Transverse colon (tissue), 4 donors: ENCODE measurements around the gene CEP152. TPM values are rescaled to one million over a fixed set of nuclear protein-coding genes. Genes with fewer than 3 reads are reported as not detected.

Experiments
- DNase-seq: peaks from one replicate; pipeline ENCODE4 v3.0.0-alpha.2; 2019
- H3K27ac ChIP-seq, 4 donors: fragments of 200-600 bp; sonication (generic); 2 replicates each; pipeline ENCODE4 v1.5.1; 2016 to 2018; ENCODE audit warnings: inconsistent platforms in 4 of 4
- H3K27me3 ChIP-seq: fragments of 200-600 bp; sonication (generic); 2 replicates; pipeline ENCODE4 v1.5.1; 2017; ENCODE audit warnings: inconsistent platforms
- H3K36me3 ChIP-seq, 4 donors: fragments of 200-600 bp; sonication (generic); 2 replicates each; pipeline ENCODE4 v1.5.1; 2017 to 2019; ENCODE audit warnings: inconsistent platforms in 4 of 4
- H3K4me1 ChIP-seq, 4 donors: fragments of 200-600 bp; sonication (generic); 2 replicates each; pipeline ENCODE4 v1.5.1; 2017 to 2020; ENCODE audit warnings: inconsistent platforms in 4 of 4
- H3K4me3 ChIP-seq, 4 donors: fragments of 200-600 bp; sonication (generic); 1 replicate in 1 of 4; 2 replicates in 3 of 4; pipeline versions ENCODE4 v1.5.1 to v1.6.1; 2017 to 2019; ENCODE audit warnings: inconsistent platforms in 4 of 4
- H3K9me3 ChIP-seq, 2 donors: fragments of 200-600 bp; sonication (generic); 2 replicates each; pipeline ENCODE4 v1.5.1; 2017 to 2019; ENCODE audit warnings: inconsistent platforms in 2 of 2
- CTCF ChIP-seq, 5 experiments: fragments of 200-600 bp in 3 of 5; fragments of 450-650 bp in 2 of 5; sonication (generic) in 3 of 5; IDR thresholded peaks; 1 replicate in 2 of 5; 2 replicates in 3 of 5; pipeline ENCODE4 v1.5.1; 2016 to 2017; ENCODE audit warnings: antibody characterized with exemption in 5 of 5, inconsistent platforms in 3 of 5, mild to moderate bottlenecking in 2 of 5, moderate library complexity in 1 of 5
- EP300 ChIP-seq: sonication (generic); formaldehyde crosslinking; IDR thresholded peaks from one replicate; pipeline ENCODE4 v1.6.1; 2017; ENCODE audit warnings: antibody characterized with exemption, low read depth
- POLR2A ChIP-seq: fragments of 450-650 bp; IDR thresholded peaks from one replicate; pipeline ENCODE4 v1.6.1; 2016; ENCODE audit warnings: antibody characterized with exemption, mild to moderate bottlenecking, moderate library complexity
- POLR2AphosphoS5 ChIP-seq, 3 donors: sonication (generic); formaldehyde crosslinking; IDR thresholded peaks; one replicate each; pipeline ENCODE4 v1.6.1; 2016; ENCODE audit warnings: antibody characterized with exemption in 3 of 3
- WGBS, 2 donors: methylation state at CpG; one replicate each; pipeline ENCODE4 v1.1.5; 2018; ENCODE audit warnings: low coverage in 1 of 2; 5-methylcytosine and 5-hydroxymethylcytosine counted together
- in situ Hi-C, 4 donors: fragments of 200-750 bp; cut with MboI; loops; one replicate each; pipeline versions ENCODE4 v1.15.0 to v1.15.1; 2017; ENCODE audit warnings: low sequenced_read_pairs in 3 of 4, low pct_ligation_motif_present in 1 of 4, low pct_unique_long_range_greater_than_20kb in 1 of 4
- intact Hi-C: fragments of 100-400 bp; cut with DNase I; formaldehyde crosslinking; loops from one replicate; pipeline ENCODE4 v1.15.1; 2023; ENCODE audit warnings: low total_unique reads
- total RNA-seq, 4 donors: library from RNA; depleted of rRNA; stranded (reverse); fragments of >200 nt; gene quantifications; one replicate each; pipeline ENCODE4 v1.1.0, GENCODE V29; 2016

CEP152 gene
- total RNA-seq, 4 donors from 2014 or later, result 3.4 to 16.7 (median 9.8) TPM

- Histone ChIP-seq H3K27ac (no peak overlapping the region), H3K27me3 (no peaks in the 10 kb centered on the region), H3K9me3 (no peaks in the 10 kb centered on the region), H3K4me3 (no peak overlapping the region), H3K4me1 (no peaks in the 10 kb centered on the region), H3K36me3 (no peaks in the 10 kb centered on the region)
- DNase-seq, result no peak
- TF ChIP-seq EP300, result no peak
- no peak for TF ChIP-seq POLR2A
- no peak for TF ChIP-seq POLR2AphosphoS5 (IDR thresholded peaks at IDR 0.05)
- no peak for TF ChIP-seq CTCF (IDR thresholded peaks at IDR 0.05)
- in situ Hi-C loops, result no loop called here
- WGBS, 2 donors, result 72 to 81% methylated on average over 5 to 6 of the region's 6 CpGs
- intact Hi-C loops, result no loop called here
Observed at GRCh38 chr15:48695827-48696573, 114.9 kb downstream of the CEP152 start.

GRCh38 chr15:48695088-48695826, 115.6 kb downstream of the CEP152 start:
- no peaks in the 10 kb centered on the region for H3K4me1 ChIP-seq
- TF ChIP-seq POLR2A (no peak), CTCF (IDR thresholded peaks at IDR 0.05) (no peak), POLR2AphosphoS5 (IDR thresholded peaks at IDR 0.05) (no peak), EP300 (no peak)
- no peaks in the 10 kb centered on the region for H3K36me3 ChIP-seq
- no peaks in the 10 kb centered on the region for H3K27me3 ChIP-seq
- no peak overlapping the region for H3K4me3 ChIP-seq
- no peaks in the 10 kb centered on the region for H3K9me3 ChIP-seq
- intact Hi-C loops (no loop called here), in situ Hi-C loops (no loop called here)
- DNase-seq, result no peak
- H3K27ac ChIP-seq, result no peak overlapping the region

- no peaks in the 10 kb centered on the region for H3K4me1 ChIP-seq
- no peak overlapping the region for H3K27ac ChIP-seq
- H3K27me3 ChIP-seq, result no peaks in the 10 kb centered on the region
- H3K4me3 ChIP-seq, result no peak overlapping the region
- intact Hi-C loops (no loop called here), in situ Hi-C loops (no loop called here)
- no peak for TF ChIP-seq POLR2A
- no peak for TF ChIP-seq CTCF (IDR thresholded peaks at IDR 0.05)
- TF ChIP-seq POLR2AphosphoS5 (IDR thresholded peaks at IDR 0.05), result no peak
- TF ChIP-seq EP300, result no peak
- H3K9me3 ChIP-seq, result no peaks in the 10 kb centered on the region
- no peak for DNase-seq
- no peaks in the 10 kb centered on the region for H3K36me3 ChIP-seq
Observed at GRCh38 chr15:48693484-48693883, 117.4 kb downstream of the CEP152 start.

- H3K9me3 ChIP-seq, result peaks cover 0 to 4% of the 10 kb centered on the region in 2 donors
- H3K4me3 ChIP-seq, result no peak overlapping the region
- H3K27me3 ChIP-seq, result no peaks in the 10 kb centered on the region
- no peaks in the 10 kb centered on the region for H3K36me3 ChIP-seq
- intact Hi-C loops (no loop called here), in situ Hi-C loops (no loop called here)
- 50 to 90% methylated on average over 2 of the region's 2 CpGs for WGBS, 2 donors
- DNase-seq, result no peak
- no peak for TF ChIP-seq EP300
- no peak overlapping the region for H3K27ac ChIP-seq
- H3K4me1 ChIP-seq, result no peaks in the 10 kb centered on the region
Observed at GRCh38 chr15:48688493-48688892, 122.4 kb downstream of the CEP152 start.

Other genes starting within 250 kb of the CEP152 start
- 100 to 1,000 TPM in 1 of 4 donors, 10 to 100 TPM in 3; 17.6 to 106 (median 31.2) TPM for gene FBN1, start 165.4 kb downstream of the CEP152 start, total RNA-seq
- gene EID1, start 67.1 kb upstream of the CEP152 start, total RNA-seq, result 100 to 1,000 TPM in 2 of 4 donors, 10 to 100 TPM in 2; 44.5 to 136 (median 101) TPM
- under 1 TPM in 2 of 4 donors, not detected in 2; 0.48 to 0.96 TPM for gene SHC4, start 152.8 kb upstream of the CEP152 start, total RNA-seq
- gene SECISBP2L, start 235.4 kb upstream of the CEP152 start, total RNA-seq, result 10 to 100 TPM; 27.7 to 63.2 (median 33.2) TPM